GM10266 (cell line): ENCODE results near the gene PDYN.

Source experiments
- DNase-seq: peaks from one replicate; pipeline ENCODE4 v3.0.0; 2012; ENCODE audit errors: extremely low spot score
- TF ChIP-seq, protein P1 (sequence below): IDR thresholded peaks from 2 replicates; pipeline ENCODE4 v1.5.1; 2012; ENCODE audit warnings: mild to moderate bottlenecking, low read depth; ENCODE audit not compliant: control insufficient read depth, insufficient read depth; ENCODE audit errors: missing control alignments

PDYN gene

GRCh38 chr20:1944345-1945091, 49.3 kb downstream of the PDYN start:
- DNase-seq = no peak
- TF ChIP-seq, protein P1, sequence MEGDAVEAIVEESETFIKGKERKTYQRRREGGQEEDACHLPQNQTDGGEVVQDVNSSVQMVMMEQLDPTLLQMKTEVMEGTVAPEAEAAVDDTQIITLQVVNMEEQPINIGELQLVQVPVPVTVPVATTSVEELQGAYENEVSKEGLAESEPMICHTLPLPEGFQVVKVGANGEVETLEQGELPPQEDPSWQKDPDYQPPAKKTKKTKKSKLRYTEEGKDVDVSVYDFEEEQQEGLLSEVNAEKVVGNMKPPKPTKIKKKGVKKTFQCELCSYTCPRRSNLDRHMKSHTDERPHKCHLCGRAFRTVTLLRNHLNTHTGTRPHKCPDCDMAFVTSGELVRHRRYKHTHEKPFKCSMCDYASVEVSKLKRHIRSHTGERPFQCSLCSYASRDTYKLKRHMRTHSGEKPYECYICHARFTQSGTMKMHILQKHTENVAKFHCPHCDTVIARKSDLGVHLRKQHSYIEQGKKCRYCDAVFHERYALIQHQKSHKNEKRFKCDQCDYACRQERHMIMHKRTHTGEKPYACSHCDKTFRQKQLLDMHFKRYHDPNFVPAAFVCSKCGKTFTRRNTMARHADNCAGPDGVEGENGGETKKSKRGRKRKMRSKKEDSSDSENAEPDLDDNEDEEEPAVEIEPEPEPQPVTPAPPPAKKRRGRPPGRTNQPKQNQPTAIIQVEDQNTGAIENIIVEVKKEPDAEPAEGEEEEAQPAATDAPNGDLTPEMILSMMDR = no peak

DNA sequence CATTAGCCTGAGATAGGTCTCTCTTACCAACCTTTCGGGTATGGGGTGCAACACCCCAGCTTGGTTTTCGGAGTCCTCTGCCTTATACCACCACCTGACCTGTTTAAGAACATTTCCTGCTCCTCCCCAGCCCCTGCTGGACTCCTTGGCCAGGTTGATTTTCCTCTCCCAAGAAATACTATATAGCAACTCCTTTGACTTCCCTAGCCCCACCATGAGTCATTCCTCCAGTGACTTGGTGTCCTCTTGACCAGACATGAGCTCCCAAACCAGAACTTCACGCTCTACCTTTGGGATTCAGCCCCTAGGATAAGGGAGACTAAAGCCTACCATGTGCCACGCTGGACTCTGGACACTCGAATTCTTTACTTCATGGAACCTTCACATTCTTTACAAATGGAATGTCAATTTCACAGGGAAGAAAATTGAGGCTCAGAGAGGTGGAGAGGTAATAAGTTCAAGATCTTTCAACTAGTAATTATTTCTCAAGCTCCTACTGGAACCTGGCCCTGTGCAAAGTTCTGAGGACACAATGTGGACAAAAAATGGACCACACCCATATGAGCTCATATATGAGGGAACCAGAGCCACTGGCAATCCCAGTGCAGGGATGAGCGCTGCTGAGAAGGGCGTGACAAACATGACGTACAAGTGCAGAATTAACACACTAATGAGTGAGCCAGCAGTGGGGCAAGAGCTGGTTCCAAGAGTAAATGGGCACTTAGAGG, 50.4 kb downstream of the PDYN start:
- DNase-seq = no peak
- TF ChIP-seq, protein P1 = no peak

- TF ChIP-seq, protein P1 = no peak
Observed at GRCh38 chr20:1942486-1943274, 51.2 kb downstream of the PDYN start.

DNA sequence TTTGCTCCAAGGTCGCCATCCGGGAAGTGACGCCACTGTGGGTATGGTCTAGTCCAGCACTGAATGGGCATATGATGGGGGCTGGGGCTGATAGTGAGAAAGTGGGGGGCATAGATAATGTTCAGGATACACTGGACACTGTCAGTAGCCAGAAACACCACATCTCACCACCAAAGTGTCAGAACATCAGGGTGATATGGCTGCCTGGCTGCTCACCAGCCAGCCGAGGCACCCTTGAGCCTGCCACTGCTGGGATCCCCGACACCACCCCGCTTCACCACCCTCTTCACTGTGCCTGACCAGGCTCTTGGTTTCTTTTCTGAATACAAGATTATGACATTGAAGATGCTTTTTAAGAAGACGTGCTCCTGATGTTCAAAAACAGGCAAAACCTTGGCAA, 51.8 kb downstream of the PDYN start:
- no peak for DNase-seq
- TF ChIP-seq, protein P1 = no peak

More at GRCh38 chr20:1942486-1943274, 51.2 kb downstream of the PDYN start:
- DNase-seq = no peak

DNA sequence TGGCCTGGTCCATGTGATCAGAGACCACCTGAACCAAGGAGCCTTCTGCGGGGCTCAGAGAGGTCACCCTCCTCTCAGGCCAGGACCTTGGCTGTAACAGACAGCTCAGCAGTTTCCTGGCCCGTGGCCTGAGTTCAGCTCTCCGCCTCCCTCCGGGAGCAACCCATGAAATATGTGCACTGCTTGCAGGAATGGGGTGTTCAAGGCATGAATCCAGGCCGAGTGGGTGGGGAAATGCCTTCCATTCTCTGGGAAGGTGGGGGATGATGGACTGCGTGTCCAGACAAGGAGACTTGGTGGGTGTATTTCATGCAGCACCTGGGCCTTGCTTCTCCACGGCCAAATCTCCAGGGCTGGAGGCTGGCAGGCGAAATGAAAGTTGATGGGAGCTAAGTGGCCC, 52.6 kb downstream of the PDYN start:
- DNase-seq = no peak
- TF ChIP-seq, protein P1 = no peak

- no peak for DNase-seq
- TF ChIP-seq, protein P1 = no peak
Observed at GRCh38 chr20:1940581-1940980, 53.3 kb downstream of the PDYN start.

- TF ChIP-seq, protein P1 = no peak
Observed at GRCh38 chr20:1939270-1939595, 54.6 kb downstream of the PDYN start.

More at GRCh38 chr20:1939270-1939595, 54.6 kb downstream of the PDYN start:
- DNase-seq = no peak
